ENCODE results near the gene ZNF202.

Gene ZNF202

DNA sequence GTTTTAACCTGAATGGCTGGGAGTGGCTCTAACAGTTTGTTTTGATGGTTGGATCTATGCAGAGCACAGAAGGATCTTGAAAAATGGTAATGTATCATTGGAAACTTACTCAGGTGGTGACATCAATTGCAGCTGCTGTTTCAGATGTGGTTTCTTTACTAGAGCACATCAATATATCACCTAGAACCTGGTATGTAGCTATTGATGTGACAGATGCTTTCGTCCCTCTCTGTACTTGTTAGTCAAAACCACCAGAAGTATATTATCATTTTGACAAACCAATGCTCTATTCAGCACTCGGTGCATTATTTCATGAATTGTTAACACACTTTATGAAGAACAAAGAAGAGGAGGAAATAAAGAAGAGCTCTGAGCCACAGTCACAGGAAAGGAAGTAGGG lies 60.4 kb downstream of the ZNF202 start:
- DNase-seq: peak; percentile 22

GRCh38 chr11:123678246-123678645 lies 63.2 kb downstream of the ZNF202 start:
- DNase-seq: no peak

- DNase-seq: no peak
Measured at GRCh38 chr11:123677510-123677909, 64.0 kb downstream of the ZNF202 start.

GRCh38 chr11:123674297-123674696 lies 67.2 kb downstream of the ZNF202 start:
- DNase-seq: no peak
